GM10266 (cell line): Measurements from ENCODE around the gene CACNA1A.
A peak's percentile ranks its signal among the peaks of the same experiment; 100 is the strongest.
"Not testable (repeated sequence)": the region's sequence is repeated elsewhere in the genome, so short reads cannot be mapped to it uniquely, and the experiment has no call there.

Experiments
- DNase-seq: peaks from one replicate; pipeline ENCODE4 v3.0.0; 2012; ENCODE audit errors: extremely low spot score
- CTCF ChIP-seq: IDR thresholded peaks from 2 replicates; pipeline ENCODE4 v1.5.1; 2012; ENCODE audit warnings: mild to moderate bottlenecking, low read depth; ENCODE audit not compliant: control insufficient read depth, insufficient read depth; ENCODE audit errors: missing control alignments

Gene CACNA1A

GRCh38 chr19:13195678-13196077 is 310.6 kb downstream of the CACNA1A start:
- peak; percentile 74 for DNase-seq
- peak; percentile 83 for TF ChIP-seq CTCF

- peak; percentile 5 for DNase-seq
- TF ChIP-seq CTCF, result no peak
Observed at GRCh38 chr19:13190781-13191540, 315.3 kb downstream of the CACNA1A start.

GRCh38 chr19:13189600-13189999 is 316.7 kb downstream of the CACNA1A start:
- TF ChIP-seq CTCF, result no peak

GRCh38 chr19:13187419-13187818 is 318.9 kb downstream of the CACNA1A start:
- TF ChIP-seq CTCF, result no peak
- no peak for DNase-seq

More at GRCh38 chr19:13189600-13189999, 316.7 kb downstream of the CACNA1A start:
- DNase-seq, result peak; percentile 23

GRCh38 chr19:13186688-13187087 is 319.6 kb downstream of the CACNA1A start:
- DNase-seq, result not testable (repeated sequence)

- DNase-seq, result not testable (repeated sequence)
Observed at GRCh38 chr19:13185763-13186657, 320.3 kb downstream of the CACNA1A start.

- DNase-seq, result not testable (repeated sequence)
Observed at GRCh38 chr19:13184926-13185325, 321.4 kb downstream of the CACNA1A start.

GRCh38 chr19:13181747-13182388 is 324.4 kb downstream of the CACNA1A start:
- DNase-seq, result peak; percentile 71
- TF ChIP-seq CTCF, result no peak

- DNase-seq, result not testable (repeated sequence)
Observed at GRCh38 chr19:13178291-13178690, 328.0 kb downstream of the CACNA1A start.

- DNase-seq, result not testable (repeated sequence)
Observed at GRCh38 chr19:13177584-13177983, 328.7 kb downstream of the CACNA1A start.
